Measurements from ENCODE around the gene GFER.
"Not testable (repeated sequence)": the region's sequence is repeated elsewhere in the genome, so short reads cannot be mapped to it uniquely, and the experiment has no call there.

The GFER gene

DNA sequence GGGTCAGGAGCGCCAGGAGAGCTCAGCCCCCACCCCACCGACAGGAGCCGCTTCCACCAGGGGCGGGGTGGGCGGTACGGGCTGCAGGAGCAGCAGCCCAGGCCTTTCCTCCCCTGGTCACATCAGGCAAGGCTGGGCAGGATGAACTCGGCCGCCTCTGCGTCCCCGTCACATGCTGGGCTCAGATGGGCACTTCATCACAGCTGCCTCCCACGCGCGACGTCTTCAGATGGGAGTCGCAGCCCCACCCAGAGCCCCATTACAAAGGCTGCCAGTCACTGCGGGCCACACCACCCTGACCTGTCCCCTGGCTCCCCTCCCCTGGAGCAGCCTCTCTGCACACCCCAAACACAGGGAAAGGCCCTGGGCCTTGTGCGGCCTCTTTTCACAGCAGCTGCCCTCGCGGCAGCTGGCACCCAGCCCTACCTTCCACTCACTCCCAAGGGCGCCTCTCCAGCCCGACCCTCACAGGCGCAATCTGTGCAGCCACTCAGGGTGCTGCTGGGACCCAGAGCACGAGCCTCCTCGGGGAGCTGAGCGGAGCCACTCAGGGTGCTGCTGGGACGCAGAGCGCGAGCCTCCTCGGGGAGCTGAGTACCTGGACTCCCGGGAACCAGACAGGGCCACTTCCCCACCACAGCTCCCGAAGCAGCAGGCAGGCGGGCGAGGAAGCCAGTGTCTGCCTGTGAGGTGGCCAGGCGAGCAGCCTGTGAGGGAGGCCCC lies 21.0 kb downstream of the GFER start:
- peaks cover 55% of the 10 kb centered on the region for H3K36me3 ChIP-seq (replicated peaks)
- in situ Hi-C loops (cut with MboI; ENCODE audit: low sequenced_read_pairs), result no loop called here
- DNase-seq (ENCODE audit: low spot score in 2 of 2), result no peak
- H3K4me3 ChIP-seq, result no peak overlapping the region
- no peaks in the 10 kb centered on the region for H3K27me3 ChIP-seq (ENCODE audit: low read depth)
- H3K4me1 ChIP-seq, result peaks cover 21% of the 10 kb centered on the region
- H3K9me3 ChIP-seq, result no peaks in the 10 kb centered on the region

GRCh38 chr16:2005646-2006045 lies 21.7 kb downstream of the GFER start:
- no peak overlapping the region for H3K4me3 ChIP-seq
- no peak for DNase-seq (ENCODE audit: low spot score in 2 of 2)
- H3K27me3 ChIP-seq (ENCODE audit: low read depth), result no peaks in the 10 kb centered on the region
- peaks cover 53% of the 10 kb centered on the region for H3K36me3 ChIP-seq (replicated peaks)
- H3K9me3 ChIP-seq, result no peaks in the 10 kb centered on the region
- in situ Hi-C loops (cut with MboI; ENCODE audit: low sequenced_read_pairs), result no loop called here
- peaks cover 25% of the 10 kb centered on the region for H3K4me1 ChIP-seq

GRCh38 chr16:2006317-2006716 lies 22.3 kb downstream of the GFER start:
- peaks cover 49% of the 10 kb centered on the region for H3K36me3 ChIP-seq (replicated peaks)
- in situ Hi-C loops (cut with MboI; ENCODE audit: low sequenced_read_pairs), result no loop called here
- no peak for DNase-seq (ENCODE audit: low spot score in 2 of 2)
- H3K4me1 ChIP-seq, result peaks cover 26% of the 10 kb centered on the region
- no peaks in the 10 kb centered on the region for H3K27me3 ChIP-seq (ENCODE audit: low read depth)
- H3K4me3 ChIP-seq, result no peak overlapping the region
- H3K9me3 ChIP-seq, result no peaks in the 10 kb centered on the region

- no peaks in the 10 kb centered on the region for H3K9me3 ChIP-seq
- in situ Hi-C loops (cut with MboI; ENCODE audit: low sequenced_read_pairs), result no loop called here
- H3K36me3 ChIP-seq (replicated peaks), result peaks cover 39% of the 10 kb centered on the region
- no peaks in the 10 kb centered on the region for H3K27me3 ChIP-seq (ENCODE audit: low read depth)
- peak overlapping the region; percentile 78 for H3K4me3 ChIP-seq
- peaks cover 26% of the 10 kb centered on the region for H3K4me1 ChIP-seq
- DNase-seq (ENCODE audit: low spot score in 2 of 2), result no peak
These were observed 23.3 kb downstream of the GFER start for GRCh38 chr16:2007081-2007836.

DNA sequence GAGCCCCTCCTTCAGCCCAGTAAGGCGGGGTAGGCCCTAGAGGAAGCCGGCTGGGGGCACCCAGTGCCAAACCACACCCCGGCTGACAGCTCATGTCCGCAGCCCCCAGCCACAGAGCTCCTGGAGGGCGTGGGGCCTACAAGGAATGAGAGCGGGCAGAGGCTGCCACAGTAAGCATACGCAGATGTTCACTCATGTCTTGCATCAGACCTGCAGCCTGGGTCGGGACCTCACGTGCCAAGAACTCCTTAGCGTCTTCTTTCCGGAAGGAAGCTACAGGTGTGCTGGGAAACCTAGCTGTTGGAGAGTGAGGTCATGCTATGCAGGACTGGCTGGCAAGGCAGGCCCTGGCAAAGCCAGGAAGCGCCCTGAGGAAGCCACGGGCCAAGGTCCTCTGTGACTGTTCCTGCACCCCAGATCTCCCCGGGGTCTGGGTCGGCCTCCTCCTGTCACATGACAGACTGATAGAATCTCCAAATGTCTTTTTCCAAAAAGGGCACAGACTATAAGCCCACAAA lies 24.1 kb downstream of the GFER start:
- Histone ChIP-seq H3K4me1 (peaks cover 26% of the 10 kb centered on the region), H3K27me3 (ENCODE audit: low read depth) (no peaks in the 10 kb centered on the region), H3K4me3 (peak overlapping the region; percentile 78), H3K9me3 (no peaks in the 10 kb centered on the region), H3K36me3 (replicated peaks) (peaks cover 31% of the 10 kb centered on the region)
- in situ Hi-C loops (cut with MboI; ENCODE audit: low sequenced_read_pairs), result no loop called here
- DNase-seq (ENCODE audit: low spot score in 2 of 2), result no peak

- Histone ChIP-seq H3K4me1 (peaks cover 26% of the 10 kb centered on the region), H3K9me3 (no peaks in the 10 kb centered on the region), H3K4me3 (peak overlapping the region; percentile 78), H3K27me3 (ENCODE audit: low read depth) (no peaks in the 10 kb centered on the region), H3K36me3 (replicated peaks) (peaks cover 26% of the 10 kb centered on the region)
- DNase-seq (ENCODE audit: low spot score in 2 of 2), result peak in 1 of 2 experiments; percentile 66
- in situ Hi-C loops (cut with MboI; ENCODE audit: low sequenced_read_pairs), result no loop called here
These were observed 24.7 kb downstream of the GFER start for GRCh38 chr16:2008631-2009163.

DNA sequence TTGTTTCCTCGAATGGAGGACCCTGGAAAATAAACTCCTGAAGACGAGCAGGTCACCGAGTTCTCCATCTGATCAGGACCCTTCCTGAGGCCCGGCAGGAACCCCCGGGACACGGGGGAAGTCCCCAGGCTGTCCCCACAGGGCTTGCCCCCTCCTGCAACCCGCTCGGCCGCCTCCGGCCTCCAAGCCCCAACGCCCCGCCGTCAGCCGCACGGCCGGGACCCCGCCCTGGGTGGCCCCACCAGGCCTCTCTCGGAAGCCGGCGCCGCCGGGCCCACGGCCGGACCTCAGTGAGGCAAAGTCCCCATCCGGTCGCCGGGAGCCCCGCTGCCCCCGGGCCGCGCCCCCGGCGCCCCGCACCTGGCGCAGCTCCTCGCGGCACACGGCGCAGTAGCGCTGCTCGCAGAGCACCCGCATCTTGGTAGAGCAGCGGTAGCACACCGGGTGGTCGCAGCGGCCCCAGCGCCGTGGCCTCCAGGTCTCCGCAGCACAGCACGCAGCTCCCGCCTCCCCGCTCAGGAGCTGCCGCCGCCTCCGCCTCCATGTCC lies 25.2 kb downstream of the GFER start:
- Histone ChIP-seq H3K27me3 (ENCODE audit: low read depth) (no peaks in the 10 kb centered on the region), H3K4me1 (peaks cover 23% of the 10 kb centered on the region), H3K4me3 (peak overlapping the region; percentile 78), H3K9me3 (no peaks in the 10 kb centered on the region), H3K36me3 (replicated peaks) (peaks cover 26% of the 10 kb centered on the region)
- DNase-seq (ENCODE audit: low spot score in 2 of 2), result no peak
- in situ Hi-C loops (cut with MboI; ENCODE audit: low sequenced_read_pairs), result no loop called here

DNA sequence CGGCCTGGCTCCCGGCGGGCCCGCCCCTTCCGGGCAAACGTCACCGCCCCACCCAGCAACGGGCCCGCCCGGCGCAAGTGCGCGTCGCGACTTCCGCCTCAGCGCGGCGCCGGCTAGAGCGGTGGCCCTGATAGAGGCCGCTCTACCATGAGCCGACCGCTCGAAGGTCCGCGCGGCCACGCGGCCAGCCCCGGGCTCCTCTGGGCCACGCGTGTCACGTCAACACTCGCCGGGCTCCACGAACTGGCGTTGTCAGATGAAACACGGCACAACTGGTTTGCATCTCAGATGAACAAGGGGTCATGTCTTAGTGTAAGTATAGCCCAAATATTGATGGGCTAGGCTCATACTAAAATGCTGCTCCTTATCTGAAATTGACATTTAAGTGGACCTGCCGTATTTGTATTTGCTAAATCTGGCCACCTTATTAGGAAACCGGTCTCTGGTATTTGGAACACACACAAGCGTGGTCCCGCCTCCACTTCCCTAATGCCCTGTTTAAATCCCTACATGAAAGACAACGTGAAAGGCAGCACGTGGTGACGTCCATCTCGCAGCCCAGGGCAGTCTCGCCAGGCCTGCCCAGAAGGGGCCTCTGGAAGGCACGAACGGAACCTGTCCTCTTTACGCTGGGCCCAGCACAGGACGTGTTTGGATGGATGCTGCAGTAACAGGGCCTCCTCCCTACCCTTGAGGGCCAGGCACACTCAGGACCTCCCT lies 26.0 kb downstream of the GFER start, which contains the start of gene ZNF598:
Gene ZNF598 (minus strand): TSS at position 31 of the 720 bp plus-strand sequence.
- no peaks in the 10 kb centered on the region for H3K27me3 ChIP-seq (ENCODE audit: low read depth)
- H3K9me3 ChIP-seq, result no peaks in the 10 kb centered on the region
- H3K36me3 ChIP-seq (replicated peaks), result peaks cover 26% of the 10 kb centered on the region
- in situ Hi-C loops (cut with MboI; ENCODE audit: low sequenced_read_pairs), result no loop called here
- H3K4me1 ChIP-seq, result peaks cover 21% of the 10 kb centered on the region
- peak within 1 kb of the TSS; percentile 78 for H3K4me3 ChIP-seq
- DNase-seq (ENCODE audit: low spot score in 2 of 2), result peak; percentile 76 to 86

- H3K9me3 ChIP-seq; H3K27me3 ChIP-seq (ENCODE audit: low read depth); in situ Hi-C loops (cut with MboI; ENCODE audit: low sequenced_read_pairs); H3K4me3 ChIP-seq; DNase-seq (ENCODE audit: low spot score in 2 of 2): not testable (repeated sequence)
- H3K36me3 ChIP-seq (replicated peaks), result peaks cover 17% of the 10 kb centered on the region
- H3K4me1 ChIP-seq, result peaks cover 30% of the 10 kb centered on the region
These were observed 27.7 kb downstream of the GFER start for GRCh38 chr16:2011726-2012125.

GRCh38 chr16:2013527-2013926 lies 29.5 kb downstream of the GFER start:
- Histone ChIP-seq H3K4me3 (no peak overlapping the region), H3K9me3 (no peaks in the 10 kb centered on the region), H3K4me1 (peaks cover 15% of the 10 kb centered on the region), H3K36me3 (replicated peaks) (peaks cover 6% of the 10 kb centered on the region; the same call in 1 of the 2 replicates), H3K27me3 (ENCODE audit: low read depth) (no peaks in the 10 kb centered on the region)
- no peak for DNase-seq (ENCODE audit: low spot score in 2 of 2)
- in situ Hi-C loops (cut with MboI; ENCODE audit: low sequenced_read_pairs), result no loop called here

DNA sequence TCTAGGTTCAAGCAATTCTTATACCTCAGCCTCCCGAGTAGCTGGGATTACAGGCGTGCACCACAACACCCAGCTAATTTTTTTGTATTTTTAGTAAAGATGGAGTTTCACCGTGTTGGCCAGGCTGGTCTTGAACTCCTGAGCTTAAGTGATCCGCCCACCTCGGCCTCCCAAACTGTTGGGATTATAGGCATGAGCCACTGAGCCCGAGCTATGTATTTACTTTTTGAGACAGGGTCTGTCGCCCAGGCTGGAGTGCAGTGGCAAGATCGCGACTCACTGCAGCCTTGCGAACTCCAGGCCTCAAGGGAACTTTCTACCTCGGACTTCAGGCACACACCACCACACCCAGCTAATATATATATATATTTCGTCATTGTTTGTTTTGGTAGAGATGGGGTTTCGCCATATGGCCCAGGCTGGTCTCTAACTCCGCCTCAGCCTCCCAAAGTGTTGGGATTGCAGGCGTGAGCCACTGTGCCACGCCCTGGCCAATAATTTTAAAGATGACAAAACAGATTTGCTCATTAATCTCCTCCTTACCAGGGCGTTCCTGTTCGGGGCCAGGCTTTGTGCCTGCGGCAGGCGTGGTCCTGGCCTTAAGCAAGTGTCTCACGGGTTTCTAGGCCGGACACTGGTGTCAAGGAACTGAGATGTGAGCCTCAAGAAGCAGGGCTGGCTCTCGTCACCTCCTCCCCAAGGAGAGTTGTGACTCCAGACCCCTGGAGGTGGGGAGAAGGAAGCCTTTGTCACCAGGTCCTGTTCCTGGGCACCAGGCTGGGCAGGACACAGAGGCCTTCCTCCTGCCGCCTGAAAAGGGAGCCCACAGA lies 31.3 kb downstream of the GFER start:
- H3K9me3 ChIP-seq, result no peaks in the 10 kb centered on the region
- in situ Hi-C loops (cut with MboI; ENCODE audit: low sequenced_read_pairs), result no loop called here
- 0 out of 2 replicates have a peak, but pooled peaks cover 6% of the 10 kb centered on the region for H3K27me3 ChIP-seq (ENCODE audit: low read depth)
- H3K4me3 ChIP-seq, result no peak overlapping the region
- peaks cover 4% of the 10 kb centered on the region; the same call in 1 of the 2 replicates for H3K36me3 ChIP-seq (replicated peaks)
- DNase-seq (ENCODE audit: low spot score in 2 of 2), result peak; percentile 59 to 78
- H3K4me1 ChIP-seq, result peaks cover 13% of the 10 kb centered on the region

GRCh38 chr16:2015947-2016208 lies 31.9 kb downstream of the GFER start:
- peaks cover 10% of the 10 kb centered on the region; the same call in 1 of the 2 replicates for H3K27me3 ChIP-seq (ENCODE audit: low read depth)
- no peaks in the 10 kb centered on the region for H3K9me3 ChIP-seq
- no peak overlapping the region for H3K4me3 ChIP-seq
- peaks cover 12% of the 10 kb centered on the region for H3K4me1 ChIP-seq
- no peaks in the 10 kb centered on the region for H3K36me3 ChIP-seq (replicated peaks)
- in situ Hi-C loops (cut with MboI; ENCODE audit: low sequenced_read_pairs), result no loop called here
- no peak for DNase-seq (ENCODE audit: low spot score in 2 of 2)
